NB4 (cell line): ENCODE results near the gene ADGRB3.
"Not testable (repeated sequence)": the region's sequence is repeated elsewhere in the genome, so short reads cannot be mapped to it uniquely, and the experiment has no call there.

Source experiments
- DNase-seq: peaks from one replicate; pipeline ENCODE4 v3.0.0; 2010; ENCODE audit warnings: low read depth
- H3K4me3 ChIP-seq: one replicate; pipeline ENCODE4 v1.5.1; 2011; ENCODE audit warnings: mild to moderate bottlenecking, low read depth, low read length, moderate library complexity
- MAX ChIP-seq: IDR thresholded peaks from 2 replicates; pipeline ENCODE4 v1.6.1; 2011; ENCODE audit warnings: low read depth, low read length
- MYC ChIP-seq: IDR thresholded peaks from 2 replicates; pipeline ENCODE4 v1.6.1; 2011; ENCODE audit warnings: low read depth, low read length
- POLR2A ChIP-seq: IDR thresholded peaks from 2 replicates; pipeline ENCODE4 v1.6.1; 2011; ENCODE audit warnings: mild to moderate bottlenecking; ENCODE audit not compliant: insufficient read length; ENCODE audit errors: extremely low read depth
- TF ChIP-seq, protein P1 (sequence below): IDR thresholded peaks from one replicate; pipeline ENCODE4 v1.5.1; 2012; ENCODE audit warnings: low read depth, low read length

Gene ADGRB3

GRCh38 chr6:69422020-69422419, 786.9 kb downstream of the ADGRB3 start:
- no peak for DNase-seq
- TF ChIP-seq, protein P1, sequence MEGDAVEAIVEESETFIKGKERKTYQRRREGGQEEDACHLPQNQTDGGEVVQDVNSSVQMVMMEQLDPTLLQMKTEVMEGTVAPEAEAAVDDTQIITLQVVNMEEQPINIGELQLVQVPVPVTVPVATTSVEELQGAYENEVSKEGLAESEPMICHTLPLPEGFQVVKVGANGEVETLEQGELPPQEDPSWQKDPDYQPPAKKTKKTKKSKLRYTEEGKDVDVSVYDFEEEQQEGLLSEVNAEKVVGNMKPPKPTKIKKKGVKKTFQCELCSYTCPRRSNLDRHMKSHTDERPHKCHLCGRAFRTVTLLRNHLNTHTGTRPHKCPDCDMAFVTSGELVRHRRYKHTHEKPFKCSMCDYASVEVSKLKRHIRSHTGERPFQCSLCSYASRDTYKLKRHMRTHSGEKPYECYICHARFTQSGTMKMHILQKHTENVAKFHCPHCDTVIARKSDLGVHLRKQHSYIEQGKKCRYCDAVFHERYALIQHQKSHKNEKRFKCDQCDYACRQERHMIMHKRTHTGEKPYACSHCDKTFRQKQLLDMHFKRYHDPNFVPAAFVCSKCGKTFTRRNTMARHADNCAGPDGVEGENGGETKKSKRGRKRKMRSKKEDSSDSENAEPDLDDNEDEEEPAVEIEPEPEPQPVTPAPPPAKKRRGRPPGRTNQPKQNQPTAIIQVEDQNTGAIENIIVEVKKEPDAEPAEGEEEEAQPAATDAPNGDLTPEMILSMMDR, result no peak
- TF ChIP-seq POLR2A (no peak), MYC (no peak), MAX (no peak)
- H3K4me3 ChIP-seq, result no peak overlapping the region

- no peak overlapping the region for H3K4me3 ChIP-seq
- TF ChIP-seq POLR2A (no peak), MYC (no peak), MAX (no peak)
- TF ChIP-seq, protein P1, result no peak
- no peak for DNase-seq
These were observed 787.4 kb downstream of the ADGRB3 start for GRCh38 chr6:69422475-69422874.

GRCh38 chr6:69423785-69424184, 788.7 kb downstream of the ADGRB3 start:
- no peak for DNase-seq
- TF ChIP-seq MYC (no peak), POLR2A (no peak), MAX (no peak)
- TF ChIP-seq, protein P1, result no peak
- H3K4me3 ChIP-seq, result no peak overlapping the region

GRCh38 chr6:69424581-69424980, 789.5 kb downstream of the ADGRB3 start:
- no peak for DNase-seq
- no peak overlapping the region for H3K4me3 ChIP-seq
- no peak for TF ChIP-seq MYC
- TF ChIP-seq MAX, result no peak
- TF ChIP-seq, protein P1, result no peak
- no peak for TF ChIP-seq POLR2A

DNA sequence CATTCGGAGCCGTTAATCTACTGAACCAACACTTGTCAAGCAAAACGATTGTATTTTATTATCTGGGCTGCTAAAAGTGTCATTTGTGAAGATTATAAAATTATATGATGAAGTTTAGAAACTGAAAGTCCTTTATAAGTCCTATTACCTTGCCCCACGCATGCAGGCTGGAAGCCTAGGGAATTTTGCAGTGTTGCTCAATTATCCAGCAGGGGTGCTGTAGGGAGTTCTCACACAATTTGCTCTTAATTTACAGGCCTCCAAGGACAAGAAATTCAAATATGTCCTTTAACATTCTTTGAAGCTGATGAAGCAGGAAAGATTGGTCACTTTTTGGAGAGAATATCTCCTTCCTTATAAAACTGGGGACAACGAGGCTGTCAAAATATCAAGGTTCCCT, 792.8 kb downstream of the ADGRB3 start:
- H3K4me3 ChIP-seq, result no peak overlapping the region
- TF ChIP-seq MAX (no peak), MYC (no peak), POLR2A (no peak)
- TF ChIP-seq, protein P1, result no peak
- DNase-seq, result no peak

DNA sequence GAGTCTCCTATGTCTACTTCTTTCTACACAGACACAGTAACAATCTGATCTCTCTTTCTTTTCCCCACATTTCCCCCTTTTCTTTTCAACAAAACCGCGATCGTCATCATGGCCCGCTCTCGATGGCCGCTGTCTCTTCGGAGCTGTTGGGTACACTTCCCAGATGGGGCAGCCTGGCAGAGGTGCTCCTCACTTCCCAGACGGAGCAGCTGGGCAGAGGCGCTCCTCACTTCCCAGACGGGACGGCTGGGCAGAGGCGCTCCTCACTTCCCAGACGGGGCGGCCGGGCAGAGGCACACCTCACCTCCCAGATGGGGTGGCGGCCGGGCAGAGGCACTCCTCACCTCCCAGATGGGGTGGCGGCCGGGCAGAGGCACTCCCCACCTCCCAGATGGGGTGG, 797.1 kb downstream of the ADGRB3 start:
- H3K4me3 ChIP-seq, DNase-seq: not testable (repeated sequence)

DNA sequence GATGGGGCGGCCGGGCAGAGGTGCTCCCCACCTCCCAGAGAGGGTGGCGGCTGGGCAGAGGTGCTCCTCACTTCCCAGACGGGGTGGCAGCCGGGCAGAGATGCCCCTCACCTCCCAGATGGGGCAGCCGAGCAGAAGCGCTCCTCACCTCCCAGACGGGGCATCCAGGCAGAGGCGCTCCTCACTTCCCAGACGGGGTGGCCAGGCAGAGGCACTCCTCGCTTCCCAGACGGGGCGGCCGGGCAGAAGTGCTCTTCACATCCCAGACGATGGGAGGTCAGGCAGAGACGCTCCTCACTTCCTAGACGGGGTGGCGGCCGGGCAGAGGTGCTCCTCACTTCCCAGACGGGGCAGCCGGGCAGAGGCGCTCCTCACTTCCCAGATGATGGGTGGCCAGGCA, 798.0 kb downstream of the ADGRB3 start:
- H3K4me3 ChIP-seq, DNase-seq: not testable (repeated sequence)
